HG02884 (cell line): ENCODE data around the gene WWP2.

Experiments used
- ATAC-seq: cut with Tn5 transposase; IDR thresholded peaks from one replicate; pipeline ENCODE4 v1.9.1; 2021; ENCODE audit warnings: mild to moderate bottlenecking, moderate library complexity; ENCODE audit not compliant: unreplicated experiment

Gene WWP2

DNA sequence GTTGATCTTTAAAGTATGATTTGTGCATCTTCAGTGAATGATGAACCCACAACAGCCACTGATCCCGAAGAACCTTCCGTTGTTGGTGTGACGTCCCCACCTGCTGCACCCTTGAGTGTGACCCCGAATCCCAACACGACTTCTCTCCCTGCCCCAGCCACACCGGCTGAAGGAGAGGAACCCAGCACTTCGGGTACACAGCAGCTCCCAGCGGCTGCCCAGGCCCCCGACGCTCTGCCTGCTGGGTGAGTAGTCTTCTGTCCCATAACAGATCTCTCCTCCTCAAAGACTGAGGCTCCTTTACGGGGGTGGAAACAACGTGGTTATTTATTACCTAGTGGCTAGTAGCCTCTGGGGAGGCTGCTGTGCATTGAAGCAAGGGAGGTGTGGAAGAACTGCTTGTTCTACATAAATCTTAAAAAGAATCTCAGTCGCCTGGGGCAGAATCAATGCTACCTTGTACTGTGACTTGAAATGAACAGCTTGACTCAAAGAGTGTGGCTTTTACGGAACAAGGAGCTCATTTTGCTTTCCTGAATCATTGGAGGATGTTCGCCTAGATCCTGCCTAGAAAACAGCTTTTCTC, 126.0 kb downstream of the WWP2 start:
- ATAC-seq: no peak

GRCh38 chr16:69889295-69889964, 127.3 kb downstream of the WWP2 start:
- ATAC-seq: no peak

DNA sequence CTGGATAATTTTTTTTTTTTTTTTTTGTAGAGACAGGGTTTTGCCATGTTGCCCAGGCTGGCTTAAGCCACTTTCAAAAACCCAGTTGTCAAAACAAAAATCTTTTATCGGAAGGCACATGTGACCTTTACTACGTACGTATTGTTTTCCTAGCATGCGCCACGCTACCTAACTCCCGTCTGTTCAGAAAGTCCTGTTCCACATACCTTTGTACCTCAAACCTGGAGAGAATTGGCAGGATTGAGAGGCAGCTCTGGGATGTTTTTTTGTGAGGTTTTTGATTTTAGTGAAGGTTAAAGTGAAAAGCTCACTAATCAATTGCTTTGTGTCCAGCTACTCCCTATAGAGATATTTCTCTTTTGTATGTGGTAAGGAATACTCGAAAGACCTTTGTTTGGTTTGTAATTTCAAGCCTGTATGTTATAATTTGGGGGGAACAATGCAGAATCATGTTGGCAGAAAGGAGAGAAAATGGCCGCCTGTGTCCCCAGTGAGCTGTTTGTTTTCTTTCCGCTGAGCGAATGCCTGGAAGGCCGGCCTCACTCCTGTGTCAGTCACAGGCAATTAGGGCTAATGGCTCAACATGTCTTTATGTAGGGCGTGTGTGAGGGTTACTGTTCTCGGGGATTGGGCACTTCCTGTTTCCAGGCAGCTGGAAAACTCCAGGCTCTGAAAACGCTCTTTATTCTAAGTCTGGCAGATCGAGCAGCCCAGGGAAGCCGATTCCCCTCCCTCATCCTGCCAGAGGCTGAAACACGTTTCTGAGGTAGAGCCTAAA, 128.2 kb downstream of the WWP2 start:
- no peak for ATAC-seq

GRCh38 chr16:69890892-69891282, 128.8 kb downstream of the WWP2 start:
- ATAC-seq: no peak

DNA sequence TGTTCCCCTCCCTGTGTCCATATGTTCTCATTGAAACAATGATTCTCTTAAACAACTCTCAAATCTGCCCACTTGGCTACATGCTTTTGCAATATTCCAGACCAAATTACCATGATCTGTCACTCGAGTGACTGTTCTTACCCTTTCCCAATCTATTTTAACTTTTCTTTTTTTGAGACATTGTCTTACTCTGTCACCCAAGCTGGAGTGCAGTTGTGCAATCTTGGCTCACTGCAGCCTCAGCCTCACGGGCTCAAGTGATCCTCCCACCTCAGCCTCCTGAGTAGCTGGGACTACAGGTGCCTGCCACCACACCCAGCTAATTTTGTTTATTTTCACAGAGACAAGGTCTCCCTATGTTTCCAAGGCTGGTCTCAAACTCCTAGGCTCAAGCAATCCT, 130.2 kb downstream of the WWP2 start:
- no peak for ATAC-seq

DNA sequence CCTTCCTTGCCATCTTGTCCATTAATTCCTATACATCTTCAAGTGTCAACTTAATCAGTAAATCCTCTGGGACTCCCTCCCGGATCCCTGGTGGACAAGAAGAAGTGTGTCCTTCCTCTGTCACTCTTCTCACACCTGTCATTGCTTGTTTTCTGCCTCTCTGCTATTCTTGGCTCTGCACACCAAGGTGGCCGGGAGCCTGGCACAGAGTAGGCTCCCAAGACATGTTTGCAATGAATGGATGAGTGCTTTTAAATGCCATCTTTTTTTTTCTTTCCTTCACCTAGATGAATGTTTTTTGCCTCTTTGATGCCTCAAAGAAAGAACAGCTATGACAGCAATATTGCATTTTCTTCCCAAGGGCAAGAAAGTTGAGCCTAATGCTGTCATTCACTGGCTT, 131.0 kb downstream of the WWP2 start:
- ATAC-seq: no peak

DNA sequence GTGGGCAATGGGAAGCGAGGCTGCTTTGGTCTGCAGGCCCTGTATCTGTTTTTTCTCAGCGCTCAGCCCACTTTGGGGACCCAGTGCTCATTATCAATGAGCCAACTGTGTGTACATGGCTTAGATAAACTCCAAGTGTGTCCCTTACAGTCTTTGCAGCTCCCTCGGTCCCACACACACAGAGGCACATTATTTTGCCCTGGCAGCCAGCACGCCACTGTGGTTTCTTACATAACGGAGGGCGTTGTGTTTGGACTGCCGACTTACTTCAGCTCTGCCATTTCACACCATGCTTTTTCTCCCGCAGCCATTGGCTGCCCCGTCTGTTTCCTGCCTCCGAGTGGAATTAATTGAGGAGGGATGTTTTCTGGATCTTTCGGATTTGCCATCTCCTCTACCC, 132.5 kb downstream of the WWP2 start:
- ATAC-seq: no peak

GRCh38 chr16:69903865-69904415, 141.8 kb downstream of the WWP2 start:
- ATAC-seq: no peak

DNA sequence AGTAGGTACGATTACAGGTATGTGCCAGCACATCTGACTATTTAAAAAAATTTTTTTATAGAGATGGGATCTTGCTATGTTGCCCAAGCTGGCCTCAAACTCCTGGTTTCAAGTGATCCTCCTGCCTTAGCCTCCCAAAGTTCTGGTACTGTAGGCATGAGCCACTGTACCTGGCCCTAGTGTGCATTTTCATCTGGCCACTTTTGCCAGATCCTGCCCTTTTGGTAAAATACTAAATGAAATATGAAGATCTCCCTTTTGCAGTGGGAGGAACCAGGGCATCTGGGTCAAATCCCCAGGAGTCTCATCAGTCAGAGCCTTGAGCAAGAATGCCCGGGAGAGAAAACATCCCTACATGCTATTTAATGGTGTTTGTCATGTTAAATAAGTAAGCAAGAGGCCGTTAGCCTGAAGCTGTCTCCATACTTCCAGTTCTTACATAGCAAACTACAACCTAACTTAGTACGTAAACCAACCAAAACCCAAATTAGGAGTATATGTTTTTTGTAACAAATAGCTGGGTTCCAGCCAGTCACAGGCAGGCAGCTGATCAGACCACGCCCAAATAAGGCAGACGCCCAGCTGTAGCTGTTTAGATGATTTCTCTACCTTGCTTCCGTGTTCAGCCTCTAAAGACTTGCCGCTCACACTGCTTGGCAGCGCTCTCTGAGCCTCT, 142.5 kb downstream of the WWP2 start:
- ATAC-seq: no peak

- no peak for ATAC-seq
These were observed 143.0 kb downstream of the WWP2 start for GRCh38 chr16:69905171-69905555.

DNA sequence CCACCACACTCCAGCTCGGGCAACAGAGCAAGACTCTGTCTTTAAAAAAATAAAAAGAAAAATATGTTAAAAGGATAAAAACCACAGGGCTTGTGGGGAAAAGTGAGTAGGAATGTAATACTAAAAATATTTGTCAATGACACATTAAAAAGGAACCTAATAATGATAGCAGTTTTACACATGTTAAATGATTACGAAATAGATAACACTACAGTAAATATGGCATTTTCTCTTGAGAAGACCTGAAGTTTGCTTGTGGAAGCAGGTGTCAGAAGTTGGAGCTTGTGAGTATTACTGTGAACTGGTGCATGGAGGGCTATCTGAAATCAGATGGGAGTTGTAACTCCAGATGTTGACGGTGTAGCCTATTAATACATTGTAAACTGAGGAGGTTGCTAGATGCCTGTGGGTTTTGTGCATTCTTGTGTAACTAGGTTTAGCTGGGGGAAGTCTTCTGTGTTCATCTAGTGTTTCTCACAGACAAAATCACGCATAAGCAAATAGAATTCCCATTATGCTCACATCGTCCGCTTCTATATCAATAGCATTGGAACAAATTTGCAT, 144.8 kb downstream of the WWP2 start:
- no peak for ATAC-seq

GRCh38 chr16:69909043-69909442, 146.9 kb downstream of the WWP2 start:
- ATAC-seq: no peak

DNA sequence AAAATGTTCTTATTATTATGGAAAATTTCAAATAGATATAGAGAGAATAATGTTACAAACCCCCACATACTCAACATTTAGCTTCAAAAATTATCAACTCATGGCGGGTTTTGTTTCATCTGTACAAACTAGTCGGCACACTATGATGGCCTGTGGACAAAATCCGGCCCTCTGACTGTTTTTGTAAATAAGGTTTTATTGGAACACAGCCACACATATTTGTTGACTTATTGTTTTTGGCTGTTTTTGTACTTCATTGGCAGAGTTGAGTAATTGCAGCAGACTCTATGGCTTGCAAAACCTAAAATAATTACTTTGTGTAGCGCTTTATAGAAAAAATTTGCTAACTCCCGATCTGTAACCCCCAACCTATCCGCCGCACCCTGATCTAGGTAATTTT, 147.6 kb downstream of the WWP2 start:
- ATAC-seq: no peak

GRCh38 chr16:69910964-69911363, 148.8 kb downstream of the WWP2 start:
- ATAC-seq: no peak

- ATAC-seq: no peak
These were observed 154.3 kb downstream of the WWP2 start for GRCh38 chr16:69916462-69916861.

DNA sequence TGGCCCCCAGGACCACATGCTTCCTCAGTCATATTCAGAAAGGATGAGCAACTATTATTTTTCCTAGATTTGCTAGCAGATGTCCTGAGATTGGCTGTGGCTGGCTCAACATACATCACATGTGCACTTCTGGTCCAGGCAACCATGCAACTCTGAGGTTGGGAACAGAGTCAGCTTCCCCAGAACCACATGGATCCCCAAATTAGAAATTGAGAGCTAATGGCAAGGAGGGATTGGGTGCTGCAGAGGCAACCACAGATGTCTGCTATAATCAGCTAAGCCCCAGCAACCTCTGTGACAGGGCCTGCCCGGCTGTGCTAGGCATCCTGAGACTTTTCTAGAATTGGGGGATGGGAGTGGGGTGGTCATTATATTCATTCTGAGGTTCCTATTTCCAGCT, 155.2 kb downstream of the WWP2 start:
- no peak for ATAC-seq

DNA sequence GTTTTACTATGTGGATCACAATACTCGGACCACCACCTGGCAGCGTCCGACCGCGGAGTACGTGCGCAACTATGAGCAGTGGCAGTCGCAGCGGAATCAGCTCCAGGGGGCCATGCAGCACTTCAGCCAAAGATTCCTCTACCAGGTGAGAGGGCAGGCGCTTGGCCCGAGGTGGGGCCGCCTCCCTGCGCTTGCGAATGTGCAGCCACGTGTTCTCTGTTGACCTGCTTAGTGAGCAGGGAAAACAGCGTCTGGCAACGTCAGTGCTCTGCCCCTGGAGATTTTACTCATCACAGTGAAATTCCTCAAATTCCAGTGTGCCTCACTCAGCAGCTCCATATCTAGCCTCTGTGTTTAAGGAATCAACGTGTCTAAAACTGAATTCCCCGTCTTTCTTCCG, 155.6 kb downstream of the WWP2 start:
- no peak for ATAC-seq

DNA sequence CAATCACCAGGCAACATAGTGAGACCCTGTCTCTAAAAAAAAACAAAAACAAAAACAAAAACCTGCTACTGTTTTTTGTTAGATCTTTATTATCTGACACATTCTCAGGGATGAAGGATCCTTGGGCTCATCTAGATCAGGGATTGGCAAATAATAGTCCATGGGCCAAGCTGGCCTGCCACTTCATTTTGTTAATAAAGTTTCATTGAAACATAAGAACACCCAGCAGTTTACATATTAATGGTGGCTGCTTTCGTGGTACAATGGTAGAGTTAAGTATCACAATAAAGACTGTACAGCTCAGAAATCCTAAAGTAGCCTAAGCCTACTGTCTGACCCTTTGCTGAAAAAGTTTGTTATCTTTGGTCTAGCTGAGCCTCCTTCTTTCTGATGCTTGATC, 156.1 kb downstream of the WWP2 start:
- ATAC-seq: no peak

DNA sequence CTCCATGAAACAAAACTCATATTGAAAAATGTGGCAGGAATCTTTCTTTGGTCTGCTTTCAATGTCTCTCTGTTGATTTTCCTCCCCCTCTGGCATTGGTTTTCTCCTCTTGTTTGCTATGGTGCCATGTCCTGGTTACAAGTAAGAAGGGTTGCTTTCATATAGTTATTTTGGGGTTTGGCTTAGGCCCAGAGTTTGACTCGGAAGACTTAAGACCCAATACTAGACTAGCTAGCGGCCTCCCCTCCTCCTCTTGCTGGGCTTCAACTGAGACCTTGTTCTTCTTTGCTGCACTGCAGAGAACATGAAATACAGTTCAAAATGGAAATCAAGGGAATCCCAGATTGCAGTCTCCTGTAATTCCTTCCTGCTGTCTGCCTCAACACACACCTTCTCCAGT, 159.0 kb downstream of the WWP2 start:
- ATAC-seq: no peak

DNA sequence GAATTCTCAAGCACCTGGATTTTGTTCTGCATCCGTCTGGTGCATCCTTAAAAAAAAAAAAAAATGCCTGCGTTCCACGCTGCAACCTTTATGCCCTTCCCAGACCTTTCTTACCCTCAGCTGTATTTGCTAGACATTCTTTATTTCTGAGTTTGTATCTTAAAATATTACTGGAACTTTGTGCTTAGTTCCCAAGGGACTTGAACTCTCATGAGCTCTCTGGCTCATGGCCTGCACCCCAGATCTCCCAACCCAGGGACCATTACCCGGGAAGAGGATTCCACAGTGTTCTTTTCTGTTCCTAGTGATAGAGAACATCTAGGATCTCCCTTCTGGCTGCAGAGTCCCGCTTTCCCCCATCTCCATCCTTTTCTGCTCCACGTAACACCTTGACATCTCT, 160.1 kb downstream of the WWP2 start:
- no peak for ATAC-seq
